ENCODE measurements around the gene AFTPH.
"Not testable (repeated sequence)": the region's sequence is repeated elsewhere in the genome, so short reads cannot be mapped to it uniquely, and the experiment has no call there.

Gene AFTPH

DNA sequence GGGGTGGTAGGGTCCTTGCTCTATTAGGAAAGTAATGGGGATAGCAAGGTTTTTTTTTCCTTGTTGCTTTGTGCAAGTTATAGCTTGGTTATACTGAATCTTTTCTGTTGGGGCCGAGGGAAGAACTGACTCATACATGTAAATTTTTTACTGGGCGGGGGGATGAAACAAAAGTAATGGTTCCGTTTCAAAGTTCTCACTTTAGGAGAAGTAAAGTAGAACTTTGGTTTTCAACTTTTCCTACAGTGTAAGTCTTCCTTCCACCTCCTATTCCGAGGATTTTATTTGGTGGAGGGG, 1.1 kb downstream of the AFTPH start:
- H3K4me2 ChIP-seq (ENCODE audit: low read length) = peak overlapping the region; percentile 100
- peaks cover 33% of the 10 kb centered on the region for H3K79me2 ChIP-seq
- peak overlapping the region; percentile 91 for H3K27ac ChIP-seq
- no peaks in the 10 kb centered on the region for H3K9me3 ChIP-seq (ENCODE audit: control insufficient read depth, low read length)
- H3K4me1 ChIP-seq = no peaks in the 10 kb centered on the region
- peak overlapping the region; percentile 10 for H3K9ac ChIP-seq
- peak overlapping the region; percentile 96 for H2AFZ ChIP-seq
- H3K36me3 ChIP-seq (ENCODE audit: control insufficient read depth, insufficient read depth, low read length) = no peaks in the 10 kb centered on the region
- peak overlapping the region; percentile 97 for H3K4me3 ChIP-seq (ENCODE audit: low read depth, low read length)
- H3K27me3 ChIP-seq (ENCODE audit: control insufficient read depth, insufficient read depth, low read length) = no peaks in the 10 kb centered on the region
- TF ChIP-seq, protein P1, sequence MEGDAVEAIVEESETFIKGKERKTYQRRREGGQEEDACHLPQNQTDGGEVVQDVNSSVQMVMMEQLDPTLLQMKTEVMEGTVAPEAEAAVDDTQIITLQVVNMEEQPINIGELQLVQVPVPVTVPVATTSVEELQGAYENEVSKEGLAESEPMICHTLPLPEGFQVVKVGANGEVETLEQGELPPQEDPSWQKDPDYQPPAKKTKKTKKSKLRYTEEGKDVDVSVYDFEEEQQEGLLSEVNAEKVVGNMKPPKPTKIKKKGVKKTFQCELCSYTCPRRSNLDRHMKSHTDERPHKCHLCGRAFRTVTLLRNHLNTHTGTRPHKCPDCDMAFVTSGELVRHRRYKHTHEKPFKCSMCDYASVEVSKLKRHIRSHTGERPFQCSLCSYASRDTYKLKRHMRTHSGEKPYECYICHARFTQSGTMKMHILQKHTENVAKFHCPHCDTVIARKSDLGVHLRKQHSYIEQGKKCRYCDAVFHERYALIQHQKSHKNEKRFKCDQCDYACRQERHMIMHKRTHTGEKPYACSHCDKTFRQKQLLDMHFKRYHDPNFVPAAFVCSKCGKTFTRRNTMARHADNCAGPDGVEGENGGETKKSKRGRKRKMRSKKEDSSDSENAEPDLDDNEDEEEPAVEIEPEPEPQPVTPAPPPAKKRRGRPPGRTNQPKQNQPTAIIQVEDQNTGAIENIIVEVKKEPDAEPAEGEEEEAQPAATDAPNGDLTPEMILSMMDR (IDR thresholded peaks at IDR 0.05) = no peak

DNA sequence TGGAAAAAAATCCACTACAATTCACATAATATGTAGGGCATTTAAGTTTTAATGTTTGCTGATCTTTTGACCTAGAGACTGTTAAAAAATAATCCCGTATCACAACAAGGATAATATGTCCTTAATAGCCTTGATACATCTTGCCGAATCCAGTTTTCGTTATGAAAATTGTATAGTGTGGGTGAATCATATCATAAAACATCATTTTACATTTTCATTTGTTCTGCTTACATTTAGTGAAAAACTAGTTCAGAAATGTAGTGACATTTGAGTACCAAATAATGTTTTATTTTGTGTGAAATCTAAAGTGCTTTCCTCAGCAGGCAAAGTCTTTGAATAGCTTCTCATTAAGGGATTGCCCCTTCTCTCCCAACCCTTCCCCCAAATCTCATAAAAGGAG, 1.9 kb downstream of the AFTPH start:
- H3K79me2 ChIP-seq = peaks cover 38% of the 10 kb centered on the region
- TF ChIP-seq, protein P1 (IDR thresholded peaks at IDR 0.05) = no peak
- H3K27ac ChIP-seq = no peak overlapping the region
- H3K27me3 ChIP-seq (ENCODE audit: control insufficient read depth, insufficient read depth, low read length) = no peaks in the 10 kb centered on the region
- peak overlapping the region; percentile 97 for H3K4me3 ChIP-seq (ENCODE audit: low read depth, low read length)
- H3K36me3 ChIP-seq (ENCODE audit: control insufficient read depth, insufficient read depth, low read length) = no peaks in the 10 kb centered on the region
- no peak overlapping the region for H2AFZ ChIP-seq
- peak overlapping the region; percentile 100 for H3K4me2 ChIP-seq (ENCODE audit: low read length)
- no peaks in the 10 kb centered on the region for H3K9me3 ChIP-seq (ENCODE audit: control insufficient read depth, low read length)
- no peak overlapping the region for H3K9ac ChIP-seq
- H3K4me1 ChIP-seq = no peaks in the 10 kb centered on the region

DNA sequence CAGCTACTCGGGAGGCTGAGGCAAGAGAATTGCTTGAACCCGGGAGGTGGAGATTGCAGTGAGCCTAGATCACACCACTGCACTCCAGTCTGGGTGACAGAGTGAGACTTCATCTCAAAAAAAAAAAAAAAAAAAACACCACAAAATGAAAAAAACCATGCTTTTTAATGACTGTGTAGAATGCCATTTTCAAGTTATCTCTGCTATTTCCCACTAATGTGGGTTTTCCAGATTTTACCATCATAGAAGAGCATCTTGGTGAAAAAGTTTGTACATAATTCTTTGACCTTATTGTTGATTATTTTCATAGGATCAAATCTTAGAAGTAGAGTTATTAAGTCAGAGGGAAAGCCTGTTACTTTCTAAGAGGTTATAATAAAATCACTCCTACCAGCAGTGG, 6.8 kb downstream of the AFTPH start:
- Histone ChIP-seq H3K4me1 (peaks cover 12% of the 10 kb centered on the region), H3K79me2 (peaks cover 45% of the 10 kb centered on the region)
- H3K9me3 ChIP-seq (ENCODE audit: control insufficient read depth, low read length); H3K27me3 ChIP-seq (ENCODE audit: control insufficient read depth, insufficient read depth, low read length); H3K9ac ChIP-seq; H3K4me3 ChIP-seq (ENCODE audit: low read depth, low read length); H2AFZ ChIP-seq; H3K4me2 ChIP-seq (ENCODE audit: low read length); H3K27ac ChIP-seq; H3K36me3 ChIP-seq (ENCODE audit: control insufficient read depth, insufficient read depth, low read length): not testable (repeated sequence)

DNA sequence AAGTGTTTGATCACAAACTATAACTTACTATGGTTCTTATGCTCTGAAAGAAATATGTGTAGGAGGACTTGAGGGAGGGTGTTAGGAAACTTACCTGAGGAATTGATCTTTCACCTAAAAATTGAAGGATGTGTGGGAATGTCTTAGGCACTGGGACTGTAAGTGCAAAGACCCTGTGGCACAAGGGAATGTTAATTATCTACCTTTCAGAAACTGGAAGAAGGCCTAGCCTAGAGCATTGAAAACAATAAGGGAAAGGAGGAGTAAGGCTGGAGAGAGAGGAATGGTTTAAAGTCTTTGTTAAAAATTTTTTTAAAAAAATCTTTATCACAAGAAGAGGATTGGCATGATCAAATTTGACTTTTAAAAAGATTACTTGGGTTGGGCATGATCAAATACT, 7.9 kb downstream of the AFTPH start:
- no peaks in the 10 kb centered on the region for H3K36me3 ChIP-seq (ENCODE audit: control insufficient read depth, insufficient read depth, low read length)
- no peak overlapping the region for H3K27ac ChIP-seq
- TF ChIP-seq, protein P1 (IDR thresholded peaks at IDR 0.05) = no peak
- H3K27me3 ChIP-seq (ENCODE audit: control insufficient read depth, insufficient read depth, low read length) = no peaks in the 10 kb centered on the region
- H3K79me2 ChIP-seq = peaks cover 43% of the 10 kb centered on the region
- H3K4me1 ChIP-seq = peaks cover 12% of the 10 kb centered on the region
- no peak overlapping the region for H2AFZ ChIP-seq
- H3K9me3 ChIP-seq (ENCODE audit: control insufficient read depth, low read length) = no peaks in the 10 kb centered on the region
- no peak overlapping the region for H3K9ac ChIP-seq
- H3K4me2 ChIP-seq (ENCODE audit: low read length) = no peak overlapping the region
- no peak overlapping the region for H3K4me3 ChIP-seq (ENCODE audit: low read depth, low read length)

DNA sequence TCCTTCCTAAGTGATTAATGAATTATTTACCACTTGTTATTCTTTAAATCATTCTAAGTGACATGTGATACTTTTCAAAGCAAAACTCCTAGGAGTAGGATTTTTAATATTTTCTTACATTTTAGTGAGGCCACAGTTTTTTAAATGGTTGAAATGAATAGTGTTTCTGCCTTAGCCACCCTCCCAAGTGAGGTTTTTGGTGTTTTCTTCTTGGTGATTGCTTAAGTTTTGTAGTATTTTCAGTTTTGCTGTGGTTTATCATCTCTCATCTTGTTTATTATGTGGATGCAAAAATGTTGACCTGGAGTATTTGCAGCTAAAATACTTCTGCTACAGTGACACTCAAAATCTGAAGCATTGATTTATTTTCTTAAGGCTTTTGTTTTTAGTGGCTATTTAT, 9.8 kb downstream of the AFTPH start:
- Histone ChIP-seq H3K79me2 (peaks cover 32% of the 10 kb centered on the region), H2AFZ (no peak overlapping the region), H3K4me2 (ENCODE audit: low read length) (no peak overlapping the region), H3K9me3 (ENCODE audit: control insufficient read depth, low read length) (no peaks in the 10 kb centered on the region), H3K4me3 (ENCODE audit: low read depth, low read length) (no peak overlapping the region), H3K27ac (no peak overlapping the region), H3K27me3 (ENCODE audit: control insufficient read depth, insufficient read depth, low read length) (no peaks in the 10 kb centered on the region), H3K4me1 (peaks cover 12% of the 10 kb centered on the region), H3K9ac (no peak overlapping the region), H3K36me3 (ENCODE audit: control insufficient read depth, insufficient read depth, low read length) (no peaks in the 10 kb centered on the region)
- TF ChIP-seq, protein P1 (IDR thresholded peaks at IDR 0.05) = no peak

Data from parathyroid adenoma (tissue), 2 donors.